ENCODE measurements around the gene MUC13. TPM values are rescaled to one million over a fixed set of nuclear protein-coding genes. Genes with fewer than 3 reads are reported as not detected.

Gene MUC13
- total RNA-seq, 1 experiment from 2014 or later, result not detected

- H3K4me3 ChIP-seq (ENCODE audit: low read length), result no peak overlapping the region
- H3K4me1 ChIP-seq (ENCODE audit: low read length), result no peaks in the 10 kb centered on the region
- H3K9me2 ChIP-seq (replicated peaks; ENCODE audit: insufficient read depth, low read length), result no peaks in the 10 kb centered on the region
- H3K36me3 ChIP-seq (ENCODE audit: insufficient read depth, low read length), result no peaks in the 10 kb centered on the region
- no peak overlapping the region for H3K9ac ChIP-seq (ENCODE audit: low read length)
- no peaks in the 10 kb centered on the region for H3K27me3 ChIP-seq (ENCODE audit: low read length)
- no peak overlapping the region for H2AFZ ChIP-seq (ENCODE audit: low read length)
- no peak overlapping the region for H3K27ac ChIP-seq (ENCODE audit: low read length)
- no peak overlapping the region for H3K4me2 ChIP-seq (ENCODE audit: low read depth, low read length, poor library complexity, severe bottlenecking)
- no peak for DNase-seq
- H3K79me2 ChIP-seq (ENCODE audit: low read length), result no peaks in the 10 kb centered on the region
- no peaks in the 10 kb centered on the region for H4K20me1 ChIP-seq (ENCODE audit: insufficient read depth, low read depth, low read length)
- H3K9me3 ChIP-seq (ENCODE audit: low read length), result no peaks in the 10 kb centered on the region
Observed at GRCh38 chr3:124907957-124908356, 26.6 kb downstream of the MUC13 start.

GRCh38 chr3:124904835-124905492 lies 29.6 kb downstream of the MUC13 start:
- Histone ChIP-seq H3K4me2 (ENCODE audit: low read depth, low read length, poor library complexity, severe bottlenecking) (no peak overlapping the region), H2AFZ (ENCODE audit: low read length) (no peak overlapping the region)

GRCh38 chr3:124903896-124904834 lies 30.4 kb downstream of the MUC13 start:
- no peaks in the 10 kb centered on the region for H3K36me3 ChIP-seq (ENCODE audit: insufficient read depth, low read length)
- no peaks in the 10 kb centered on the region for H3K79me2 ChIP-seq (ENCODE audit: low read length)
- H2AFZ ChIP-seq (ENCODE audit: low read length), result no peak overlapping the region
- DNase-seq, result no peak
- H3K27ac ChIP-seq (ENCODE audit: low read length), result no peak overlapping the region
- no peaks in the 10 kb centered on the region for H3K27me3 ChIP-seq (ENCODE audit: low read length)
- no peaks in the 10 kb centered on the region for H4K20me1 ChIP-seq (ENCODE audit: insufficient read depth, low read depth, low read length)
- H3K4me1 ChIP-seq (ENCODE audit: low read length), result no peaks in the 10 kb centered on the region
- H3K9me3 ChIP-seq (ENCODE audit: low read length), result no peaks in the 10 kb centered on the region
- H3K9me2 ChIP-seq (replicated peaks; ENCODE audit: insufficient read depth, low read length), result no peaks in the 10 kb centered on the region
- no peak overlapping the region for H3K4me2 ChIP-seq (ENCODE audit: low read depth, low read length, poor library complexity, severe bottlenecking)
- no peak overlapping the region for H3K9ac ChIP-seq (ENCODE audit: low read length)
- H3K4me3 ChIP-seq (ENCODE audit: low read length), result no peak overlapping the region

More at GRCh38 chr3:124904835-124905492, 29.6 kb downstream of the MUC13 start:
- Histone ChIP-seq H3K36me3 (ENCODE audit: insufficient read depth, low read length) (no peaks in the 10 kb centered on the region), H3K27me3 (ENCODE audit: low read length) (no peaks in the 10 kb centered on the region), H3K9me2 (replicated peaks; ENCODE audit: insufficient read depth, low read length) (no peaks in the 10 kb centered on the region), H3K4me3 (ENCODE audit: low read length) (no peak overlapping the region), H3K27ac (ENCODE audit: low read length) (no peak overlapping the region), H3K79me2 (ENCODE audit: low read length) (no peaks in the 10 kb centered on the region), H4K20me1 (ENCODE audit: insufficient read depth, low read depth, low read length) (no peaks in the 10 kb centered on the region), H3K9ac (ENCODE audit: low read length) (no peak overlapping the region), H3K4me1 (ENCODE audit: low read length) (no peaks in the 10 kb centered on the region), H3K9me3 (ENCODE audit: low read length) (no peaks in the 10 kb centered on the region)
- no peak for DNase-seq

GRCh38 chr3:124896824-124897526 lies 37.6 kb downstream of the MUC13 start:
- Histone ChIP-seq H3K4me1 (ENCODE audit: low read length) (no peaks in the 10 kb centered on the region), H4K20me1 (ENCODE audit: insufficient read depth, low read depth, low read length) (no peaks in the 10 kb centered on the region), H3K9ac (ENCODE audit: low read length) (no peak overlapping the region), H3K9me2 (replicated peaks; ENCODE audit: insufficient read depth, low read length) (no peaks in the 10 kb centered on the region), H3K27ac (ENCODE audit: low read length) (no peak overlapping the region), H2AFZ (ENCODE audit: low read length) (no peak overlapping the region), H3K4me3 (ENCODE audit: low read length) (no peak overlapping the region), H3K4me2 (ENCODE audit: low read depth, low read length, poor library complexity, severe bottlenecking) (no peak overlapping the region), H3K79me2 (ENCODE audit: low read length) (no peaks in the 10 kb centered on the region), H3K36me3 (ENCODE audit: insufficient read depth, low read length) (no peaks in the 10 kb centered on the region), H3K27me3 (ENCODE audit: low read length) (no peaks in the 10 kb centered on the region), H3K9me3 (ENCODE audit: low read length) (no peaks in the 10 kb centered on the region)
- DNase-seq, result no peak

- Histone ChIP-seq H3K27me3 (ENCODE audit: low read length) (no peaks in the 10 kb centered on the region), H3K4me2 (ENCODE audit: low read depth, low read length, poor library complexity, severe bottlenecking) (no peak overlapping the region), H3K4me3 (ENCODE audit: low read length) (no peak overlapping the region), H3K9me3 (ENCODE audit: low read length) (no peaks in the 10 kb centered on the region), H3K9ac (ENCODE audit: low read length) (no peak overlapping the region), H3K4me1 (ENCODE audit: low read length) (no peaks in the 10 kb centered on the region), H2AFZ (ENCODE audit: low read length) (no peak overlapping the region), H3K36me3 (ENCODE audit: insufficient read depth, low read length) (no peaks in the 10 kb centered on the region), H4K20me1 (ENCODE audit: insufficient read depth, low read depth, low read length) (no peaks in the 10 kb centered on the region), H3K27ac (ENCODE audit: low read length) (no peak overlapping the region), H3K79me2 (ENCODE audit: low read length) (no peaks in the 10 kb centered on the region), H3K9me2 (replicated peaks; ENCODE audit: insufficient read depth, low read length) (no peaks in the 10 kb centered on the region)
- no peak for DNase-seq
Observed at GRCh38 chr3:124895756-124896155, 38.8 kb downstream of the MUC13 start.

GRCh38 chr3:124893526-124893925 lies 41.0 kb downstream of the MUC13 start:
- no peak for DNase-seq
- no peak overlapping the region for H3K27ac ChIP-seq (ENCODE audit: low read length)
- no peaks in the 10 kb centered on the region for H4K20me1 ChIP-seq (ENCODE audit: insufficient read depth, low read depth, low read length)
- no peak overlapping the region for H2AFZ ChIP-seq (ENCODE audit: low read length)
- H3K79me2 ChIP-seq (ENCODE audit: low read length), result no peaks in the 10 kb centered on the region
- no peaks in the 10 kb centered on the region for H3K4me1 ChIP-seq (ENCODE audit: low read length)
- no peaks in the 10 kb centered on the region for H3K9me2 ChIP-seq (replicated peaks; ENCODE audit: insufficient read depth, low read length)
- no peaks in the 10 kb centered on the region for H3K27me3 ChIP-seq (ENCODE audit: low read length)
- H3K9ac ChIP-seq (ENCODE audit: low read length), result no peak overlapping the region
- no peaks in the 10 kb centered on the region for H3K9me3 ChIP-seq (ENCODE audit: low read length)
- no peak overlapping the region for H3K4me2 ChIP-seq (ENCODE audit: low read depth, low read length, poor library complexity, severe bottlenecking)
- no peak overlapping the region for H3K4me3 ChIP-seq (ENCODE audit: low read length)
- no peaks in the 10 kb centered on the region for H3K36me3 ChIP-seq (ENCODE audit: insufficient read depth, low read length)

- Histone ChIP-seq H3K27me3 (ENCODE audit: low read length) (no peaks in the 10 kb centered on the region), H3K4me3 (ENCODE audit: low read length) (no peak overlapping the region), H3K4me1 (ENCODE audit: low read length) (no peaks in the 10 kb centered on the region), H3K9me2 (replicated peaks; ENCODE audit: insufficient read depth, low read length) (no peaks in the 10 kb centered on the region), H3K9me3 (ENCODE audit: low read length) (no peaks in the 10 kb centered on the region), H3K4me2 (ENCODE audit: low read depth, low read length, poor library complexity, severe bottlenecking) (no peak overlapping the region), H3K79me2 (ENCODE audit: low read length) (no peaks in the 10 kb centered on the region), H2AFZ (ENCODE audit: low read length) (no peak overlapping the region), H3K36me3 (ENCODE audit: insufficient read depth, low read length) (no peaks in the 10 kb centered on the region), H3K27ac (ENCODE audit: low read length) (no peak overlapping the region), H3K9ac (ENCODE audit: low read length) (no peak overlapping the region), H4K20me1 (ENCODE audit: insufficient read depth, low read depth, low read length) (no peaks in the 10 kb centered on the region)
- no peak for DNase-seq
Observed at GRCh38 chr3:124890573-124891190, 43.9 kb downstream of the MUC13 start.
